Loucy (cell line): ENCODE results near the gene NFKB2.

Experiments used
- CTCF ChIP-seq: fragments of 200-600 bp; sonication (generic); conservative IDR thresholded peaks from 2 replicates; pipeline ENCODE4 v1.5.1; 2014; ENCODE audit warnings: mild to moderate bottlenecking, antibody characterized with exemption, low read length
- EZH2phosphoT487 ChIP-seq: fragments of 200-600 bp; IDR thresholded peaks from 2 replicates; pipeline ENCODE4 v1.6.1; 2018; ENCODE audit warnings: antibody characterized with exemption, mild to moderate bottlenecking, moderate library complexity, borderline replicate concordance

GRCh38 chr10:102450374-102451104 lies 55.0 kb downstream of the NFKB2 start:
- TF ChIP-seq CTCF = no peak
- TF ChIP-seq EZH2phosphoT487 = no peak
